WTC11 (cell line): Measurements from ENCODE around the gene HES4. TPM values are rescaled to one million over a fixed set of nuclear protein-coding genes. Genes with fewer than 3 reads are reported as not detected.

Source experiments
- ATAC-seq: fragments of 200-7000 bp; cut with Tn5 transposase; 2 replicates; pipeline ENCODE4 v1.10.0; 2021; ENCODE audit warnings: mild to moderate bottlenecking, moderate library complexity
- CTCF ChIA-PET: fragments of 300-600 bp; sonication (Branson Sonifier 250); formaldehyde crosslinking; loops from one replicate; lab custom pipeline; 2021; ENCODE audit warnings: antibody characterized with exemption; lab: Charles Lee
- POLR2A ChIA-PET: fragments of 350-600 bp; sonication (Branson Sonifier 250); formaldehyde crosslinking; loops from one replicate; lab custom pipeline; 2021; ENCODE audit warnings: antibody characterized with exemption; lab: Charles Lee
- DNase-seq: peaks from one replicate; pipeline ENCODE4 v3.0.0; 2021; ENCODE audit warnings: low spot score
- H3K27ac Mint-ChIP-seq: 2 replicates; pipeline ENCODE4 v1.8.0; 2021; ENCODE audit warnings: mixed read lengths
- H3K27me3 Mint-ChIP-seq: 2 replicates; pipeline ENCODE4 v1.8.0; 2021; ENCODE audit warnings: low read depth, mild to moderate bottlenecking, moderate library complexity, mixed read lengths
- H3K36me3 Mint-ChIP-seq: 2 replicates; pipeline ENCODE4 v1.8.0; 2021; ENCODE audit warnings: mixed read lengths
- H3K4me1 Mint-ChIP-seq: 2 replicates; pipeline ENCODE4 v1.8.0; 2022; ENCODE audit warnings: mixed read lengths
- H3K4me3 Mint-ChIP-seq: 2 replicates; pipeline ENCODE4 v1.8.0; 2021; ENCODE audit warnings: mild to moderate bottlenecking, moderate library complexity, mixed read lengths
- H3K9me3 Mint-ChIP-seq: 2 replicates; pipeline ENCODE4 v1.8.0; 2021; ENCODE audit warnings: mixed read lengths
- CBFB ChIP-seq: sonication (generic); formaldehyde crosslinking; IDR thresholded peaks from 2 replicates; pipeline ENCODE4 v1.8.1; 2022; ENCODE audit warnings: mild to moderate bottlenecking, low read depth, missing genetic modification reagents
- CREM ChIP-seq: sonication (generic); formaldehyde crosslinking; IDR thresholded peaks from 2 replicates; pipeline ENCODE4 v1.8.1; 2022; ENCODE audit warnings: mild to moderate bottlenecking, missing genetic modification reagents, moderate library complexity
- CTCF ChIP-seq: fragments of 200-600 bp; IDR thresholded peaks from 2 replicates; pipeline ENCODE4 v1.8.0; 2022; ENCODE audit warnings: antibody characterized with exemption
- E2F5 ChIP-seq: sonication (generic); formaldehyde crosslinking; IDR thresholded peaks from 2 replicates; pipeline ENCODE4 v1.8.1; 2022; ENCODE audit warnings: mild to moderate bottlenecking, moderate library complexity, missing genetic modification reagents
- ETV6 ChIP-seq: sonication (generic); formaldehyde crosslinking; IDR thresholded peaks from 2 replicates; pipeline ENCODE4 v1.8.1; 2022; ENCODE audit warnings: mild to moderate bottlenecking, missing genetic modification reagents
- FOXK1 ChIP-seq: sonication (generic); formaldehyde crosslinking; IDR thresholded peaks from 2 replicates; pipeline ENCODE4 v1.8.0; 2022; ENCODE audit warnings: mild to moderate bottlenecking, moderate library complexity, missing genetic modification reagents
- GRHL2 ChIP-seq: fragments of 250-450 bp; sonication (Bioruptor Pico); IDR thresholded peaks from 2 replicates; pipeline ENCODE4 v1.8.0; 2022; ENCODE audit warnings: mild to moderate bottlenecking, moderate library complexity; ENCODE audit not compliant: insufficient replicate concordance, severe bottlenecking
- HMGXB4 ChIP-seq: sonication (generic); formaldehyde crosslinking; IDR thresholded peaks from 2 replicates; pipeline ENCODE4 v1.8.1; 2023; ENCODE audit warnings: mild to moderate bottlenecking, moderate library complexity, missing genetic modification reagents
- IRF1 ChIP-seq: sonication (generic); formaldehyde crosslinking; IDR thresholded peaks from 2 replicates; pipeline ENCODE4 v1.8.0; 2023; ENCODE audit warnings: missing genetic modification reagents
- MAX ChIP-seq: sonication (generic); formaldehyde crosslinking; IDR thresholded peaks from 2 replicates; pipeline ENCODE4 v1.8.0; 2022; ENCODE audit warnings: mild to moderate bottlenecking, missing genetic modification reagents
- NFYB ChIP-seq: sonication (generic); formaldehyde crosslinking; conservative IDR thresholded peaks from 2 replicates; pipeline ENCODE4 v1.8.0; 2022; ENCODE audit warnings: low read depth, missing genetic modification reagents
- PRDM15 ChIP-seq: sonication (generic); formaldehyde crosslinking; IDR thresholded peaks from 2 replicates; pipeline ENCODE4 v1.8.0; 2022; ENCODE audit warnings: missing genetic modification reagents
- PRRX2 ChIP-seq: fragments of 250-450 bp; sonication (Bioruptor Pico); IDR thresholded peaks from 2 replicates; pipeline ENCODE4 v1.8.0; 2021; ENCODE audit warnings: mild to moderate bottlenecking
- SP1 ChIP-seq: sonication (generic); formaldehyde crosslinking; conservative IDR thresholded peaks from 2 replicates; pipeline ENCODE4 v1.8.1; 2022; ENCODE audit warnings: missing genetic modification reagents
- TEAD1 ChIP-seq: sonication (generic); formaldehyde crosslinking; IDR thresholded peaks from 2 replicates; pipeline ENCODE4 v1.8.0; 2022; ENCODE audit warnings: mild to moderate bottlenecking, missing genetic modification reagents
- ZBTB43 ChIP-seq: sonication (generic); formaldehyde crosslinking; IDR thresholded peaks from 2 replicates; pipeline ENCODE4 v1.8.1; 2023; ENCODE audit warnings: mild to moderate bottlenecking, missing genetic modification reagents
- ZNF219 ChIP-seq: sonication (generic); formaldehyde crosslinking; IDR thresholded peaks from 2 replicates; pipeline ENCODE4 v1.8.0; 2023; ENCODE audit warnings: missing genetic modification reagents, mild to moderate bottlenecking, borderline replicate concordance
- ZNF232 ChIP-seq: sonication (generic); formaldehyde crosslinking; IDR thresholded peaks from 2 replicates; pipeline ENCODE4 v1.8.0; 2022; ENCODE audit warnings: mild to moderate bottlenecking, missing genetic modification reagents
- ZNF416 ChIP-seq: fragments of 250-450 bp; sonication (Bioruptor Pico); IDR thresholded peaks from 2 replicates; pipeline ENCODE4 v1.9.0; 2021; ENCODE audit warnings: mild to moderate bottlenecking, inconsistent platforms
- total RNA-seq: library from RNA; stranded (reverse); gene quantifications from 3 replicates; pipeline ENCODE4 v1.2.3, GENCODE V29; 2021

Gene HES4
- total RNA-seq, 1 experiment from 2014 or later = 4.5 TPM

GRCh38 chr1:1033731-1034438 lies 34.0 kb upstream of the HES4 start:
- H3K36me3 Mint-ChIP-seq = peaks cover 5% of the 10 kb centered on the region; the same call in 1 of the 2 replicates
- peak; percentile 59 for DNase-seq
- ChIA-PET CTCF (interaction anchor here (0.6 to 4.3 kb wide), 37 partner anchors 7 to 271 kb away, joined by 3 to 57 read pairs (median 4); partner anchors contain the start of genes AGRN, HES4, ISG15 and NOC2L), POLR2A (interaction anchor here (0.8 to 1.6 kb wide), 3 partner anchors 9 to 83 kb away, joined by 3 to 4 read pairs (median 3); partner anchors contain the start of gene C1orf159)
- peak overlapping the region; percentile 67 for H3K4me3 Mint-ChIP-seq
- H3K4me1 Mint-ChIP-seq = peaks cover 10% of the 10 kb centered on the region
- H3K9me3 Mint-ChIP-seq = no peaks in the 10 kb centered on the region
- H3K27ac Mint-ChIP-seq = no peak overlapping the region
- peaks cover 39% of the 10 kb centered on the region for H3K27me3 Mint-ChIP-seq
- 0 out of 2 replicates have a peak, but pooled peaks have one; percentile 14 for TF ChIP-seq E2F5 (CRISPR knock-in tag)
- peak; percentile 49; the same call in 1 of the 2 replicates for TF ChIP-seq HMGXB4 (CRISPR knock-in tag)
- TF ChIP-seq GRHL2 (CRISPR knock-in tag) = no peak
- TF ChIP-seq SP1 (CRISPR knock-in tag) = 0 out of 2 replicates have a peak, but pooled peaks have one; percentile 20
- ATAC-seq = peak; percentile 24

- no peak overlapping the region for H3K27ac Mint-ChIP-seq
- peak; percentile 98 for DNase-seq
- TF ChIP-seq ETV6 (CRISPR knock-in tag) = no peak
- peak; percentile 77 for TF ChIP-seq SP1 (CRISPR knock-in tag)
- no peak for TF ChIP-seq PRRX2 (CRISPR knock-in tag)
- 0 out of 2 replicates have a peak, but pooled peaks have one; percentile 35 for TF ChIP-seq FOXK1
- TF ChIP-seq PRDM15 (CRISPR knock-in tag) = 0 out of 2 replicates have a peak, but pooled peaks have one; percentile 12
- TF ChIP-seq CBFB (CRISPR knock-in tag) = no peak
- TF ChIP-seq ZNF219 = no peak
- TF ChIP-seq ZBTB43 (CRISPR knock-in tag) = peak; percentile 24; the same call in 1 of the 2 replicates
- TF ChIP-seq MAX (CRISPR knock-in tag) = peak; percentile 10; the same call in 1 of the 2 replicates
- TF ChIP-seq CREM (CRISPR knock-in tag) = peak; percentile 79; the same call in 1 of the 2 replicates
- peak; percentile 60 for TF ChIP-seq NFYB
- TF ChIP-seq CTCF = peak; percentile 76
- TF ChIP-seq E2F5 (CRISPR knock-in tag) = peak; percentile 63; the same call in 1 of the 2 replicates
- no peak for TF ChIP-seq IRF1 (CRISPR knock-in tag)
- TF ChIP-seq ZNF232 = no peak
- peak; percentile 10; the same call in 1 of the 2 replicates for TF ChIP-seq ZNF416 (CRISPR knock-in tag)
- TF ChIP-seq TEAD1 (CRISPR knock-in tag) = peak; percentile 44; the same call in 1 of the 2 replicates
- peaks cover 31% of the 10 kb centered on the region for H3K27me3 Mint-ChIP-seq
- peak; percentile 90 for ATAC-seq
- ChIA-PET CTCF (interaction anchor here (0.6 to 4.3 kb wide), 38 partner anchors 8 to 272 kb away, joined by 3 to 57 read pairs (median 4); partner anchors contain the start of genes AGRN, HES4, ISG15 and PERM1), POLR2A (interaction anchor here (0.6 to 2.0 kb wide), 4 partner anchors 12 to 265 kb away, joined by 3 to 9 read pairs (median 3); partner anchors contain the start of genes AGRN and C1orf159)
- H3K9me3 Mint-ChIP-seq = no peaks in the 10 kb centered on the region
- H3K36me3 Mint-ChIP-seq = peaks cover 5% of the 10 kb centered on the region; the same call in 1 of the 2 replicates
- 0 out of 2 replicates have a peak overlapping the region, but pooled peaks have one; percentile 22 for H3K4me3 Mint-ChIP-seq
- peaks cover 10% of the 10 kb centered on the region for H3K4me1 Mint-ChIP-seq
Observed at GRCh38 chr1:1033009-1033587, 33.2 kb upstream of the HES4 start.
